Testis (tissue), 3 donors: ENCODE measurements around the gene LYPLA2. TPM values are rescaled to one million over a fixed set of nuclear protein-coding genes. Genes with fewer than 3 reads are reported as not detected.
A peak's percentile ranks its signal among the peaks of the same experiment; 100 is the strongest.

Experiments
- DNase-seq: peaks from one replicate; pipeline ENCODE4 v3.0.0-alpha.2; 2019
- H3K27ac ChIP-seq, 2 donors: fragments of 200-600 bp; sonication (generic); one replicate each; pipeline ENCODE4 v1.5.1; 2019
- H3K27me3 ChIP-seq: fragments of 200-600 bp; sonication (generic); one replicate; pipeline ENCODE4 v1.5.1; 2019
- H3K36me3 ChIP-seq: fragments of 200-600 bp; sonication (generic); one replicate; pipeline ENCODE4 v1.5.1; 2017; ENCODE audit warnings: low read depth; ENCODE audit errors: missing control alignments
- H3K4me1 ChIP-seq: fragments of 200-600 bp; sonication (generic); one replicate; pipeline ENCODE4 v1.5.1; 2019
- H3K4me3 ChIP-seq, 2 donors: fragments of 200-600 bp; sonication (generic); one replicate each; pipeline ENCODE4 v1.5.1; 2017 to 2019
- H3K9me3 ChIP-seq: fragments of 200-600 bp; sonication (generic); one replicate; pipeline ENCODE4 v1.5.1; 2017
- CTCF ChIP-seq, 3 experiments: fragments of 450-650 bp in 2 of 3; fragments of 200-600 bp in 1 of 3; sonication (generic) in 1 of 3; IDR thresholded peaks; one replicate each; pipeline ENCODE4 v1.5.1; 2016 to 2019; ENCODE audit warnings: antibody characterized with exemption in 3 of 3, mild to moderate bottlenecking in 2 of 3, moderate library complexity in 1 of 3
- POLR2A ChIP-seq: fragments of 450-650 bp; IDR thresholded peaks from one replicate; pipeline ENCODE4 v1.6.1; 2017; ENCODE audit warnings: antibody characterized with exemption, mild to moderate bottlenecking, moderate library complexity
- WGBS, 2 donors: methylation state at CpG; one replicate each; pipeline ENCODE4 v1.1.5; 2018; 5-methylcytosine and 5-hydroxymethylcytosine counted together
- intact Hi-C: fragments of 100-400 bp; cut with DNase I; formaldehyde crosslinking; loops from one replicate; pipeline ENCODE4 v1.15.1; 2023; ENCODE audit warnings: low total_unique reads
- polyA plus RNA-seq: library from polyadenylated mRNA; stranded (reverse); fragments of 350-450 nt; fragmentation: Illumina TruSeq; extraction: RNeasy Lipid Tissue Mini Kit (QIAGEN cat#74804); gene quantifications from one replicate; pipeline ENCODE4 v1.2.3, GENCODE V29; 2014; ENCODE audit warnings: low read depth, low replicate concordance; ENCODE audit not compliant: insufficient read depth
- total RNA-seq, 2 donors: library from RNA; depleted of rRNA; stranded (reverse); fragments of >200 nt; gene quantifications; one replicate each; pipeline ENCODE4 v1.2.3, GENCODE V29; 2016

The LYPLA2 gene
- total and polyA plus RNA-seq, 3 donors from 2014 or later = 36.1 to 47.8 (median 46.5) TPM

GRCh38 chr1:23804183-23804835, 13.4 kb downstream of the LYPLA2 start:
- Histone ChIP-seq H3K9me3 (no peaks in the 10 kb centered on the region), H3K27ac (no peak overlapping the region), H3K36me3 (no peaks in the 10 kb centered on the region), H3K4me3 (no peak overlapping the region), H3K27me3 (no peaks in the 10 kb centered on the region), H3K4me1 (peaks cover 22% of the 10 kb centered on the region)
- DNase-seq = no peak
- 80 to 84% methylated on average over 7 of the region's 7 CpGs for WGBS, 2 donors
- TF ChIP-seq CTCF (IDR thresholded peaks at IDR 0.05) (no peak), POLR2A (no peak)
- intact Hi-C loops = no loop called here

GRCh38 chr1:23805025-23805424, 14.1 kb downstream of the LYPLA2 start:
- Histone ChIP-seq H3K27me3 (no peaks in the 10 kb centered on the region), H3K4me1 (peaks cover 27% of the 10 kb centered on the region), H3K36me3 (no peaks in the 10 kb centered on the region), H3K9me3 (no peaks in the 10 kb centered on the region), H3K4me3 (no peak overlapping the region), H3K27ac (no peak overlapping the region)
- WGBS, 2 donors = 94 to 98% methylated on average over 2 of the region's 2 CpGs
- no peak for DNase-seq
- intact Hi-C loops = no loop called here
- TF ChIP-seq POLR2A (no peak), CTCF (IDR thresholded peaks at IDR 0.05) (no peak)

- Histone ChIP-seq H3K27ac (no peak overlapping the region), H3K36me3 (no peaks in the 10 kb centered on the region), H3K4me3 (no peak overlapping the region), H3K4me1 (peaks cover 30% of the 10 kb centered on the region), H3K9me3 (no peaks in the 10 kb centered on the region), H3K27me3 (no peaks in the 10 kb centered on the region)
- 81 to 93% methylated on average over 6 of the region's 6 CpGs for WGBS, 2 donors
- TF ChIP-seq CTCF (IDR thresholded peaks at IDR 0.05) (no peak), POLR2A (no peak)
- intact Hi-C loops = no loop called here
- DNase-seq = no peak
Measured at GRCh38 chr1:23806280-23806679, 15.3 kb downstream of the LYPLA2 start.

- Histone ChIP-seq H3K27me3 (no peaks in the 10 kb centered on the region), H3K9me3 (no peaks in the 10 kb centered on the region), H3K4me3 (no peak overlapping the region), H3K4me1 (peaks cover 18% of the 10 kb centered on the region), H3K36me3 (no peaks in the 10 kb centered on the region), H3K27ac (no peak overlapping the region)
- 69 to 74% methylated on average over 3 of the region's 3 CpGs for WGBS, 2 donors
- TF ChIP-seq POLR2A = no peak
- no peak for TF ChIP-seq CTCF (IDR thresholded peaks at IDR 0.05)
- no peak for DNase-seq
- intact Hi-C loops = no loop called here
Measured at GRCh38 chr1:23807453-23807852, 16.5 kb downstream of the LYPLA2 start.

GRCh38 chr1:23809751-23810171, 18.8 kb downstream of the LYPLA2 start:
- TF ChIP-seq CTCF (IDR thresholded peaks at IDR 0.05) (peak; percentile 38 to 60 (median 47)), POLR2A (no peak)
- DNase-seq = peak; percentile 70
- 47 to 56% methylated on average over 6 of the region's 6 CpGs for WGBS, 2 donors
- Histone ChIP-seq H3K36me3 (no peaks in the 10 kb centered on the region), H3K27ac (no peak overlapping the region), H3K9me3 (no peaks in the 10 kb centered on the region), H3K4me3 (no peak overlapping the region), H3K4me1 (peaks cover 10% of the 10 kb centered on the region), H3K27me3 (no peaks in the 10 kb centered on the region)
- intact Hi-C loops = no loop called here
